ENCODE data around the gene WIF1.
A peak's percentile ranks its signal among the peaks of the same experiment; 100 is the strongest.

The WIF1 gene, protein sequence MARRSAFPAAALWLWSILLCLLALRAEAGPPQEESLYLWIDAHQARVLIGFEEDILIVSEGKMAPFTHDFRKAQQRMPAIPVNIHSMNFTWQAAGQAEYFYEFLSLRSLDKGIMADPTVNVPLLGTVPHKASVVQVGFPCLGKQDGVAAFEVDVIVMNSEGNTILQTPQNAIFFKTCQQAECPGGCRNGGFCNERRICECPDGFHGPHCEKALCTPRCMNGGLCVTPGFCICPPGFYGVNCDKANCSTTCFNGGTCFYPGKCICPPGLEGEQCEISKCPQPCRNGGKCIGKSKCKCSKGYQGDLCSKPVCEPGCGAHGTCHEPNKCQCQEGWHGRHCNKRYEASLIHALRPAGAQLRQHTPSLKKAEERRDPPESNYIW

GRCh38 chr12:65121049-65121955 is at the start of gene WIF1:
TSS of gene WIF1 (minus strand) at chr12:65121305. CDS start at chr12:65121191, 114 bp downstream.
- no peak for DNase-seq (ENCODE audit: low read depth in 2 of 2)

DNA sequence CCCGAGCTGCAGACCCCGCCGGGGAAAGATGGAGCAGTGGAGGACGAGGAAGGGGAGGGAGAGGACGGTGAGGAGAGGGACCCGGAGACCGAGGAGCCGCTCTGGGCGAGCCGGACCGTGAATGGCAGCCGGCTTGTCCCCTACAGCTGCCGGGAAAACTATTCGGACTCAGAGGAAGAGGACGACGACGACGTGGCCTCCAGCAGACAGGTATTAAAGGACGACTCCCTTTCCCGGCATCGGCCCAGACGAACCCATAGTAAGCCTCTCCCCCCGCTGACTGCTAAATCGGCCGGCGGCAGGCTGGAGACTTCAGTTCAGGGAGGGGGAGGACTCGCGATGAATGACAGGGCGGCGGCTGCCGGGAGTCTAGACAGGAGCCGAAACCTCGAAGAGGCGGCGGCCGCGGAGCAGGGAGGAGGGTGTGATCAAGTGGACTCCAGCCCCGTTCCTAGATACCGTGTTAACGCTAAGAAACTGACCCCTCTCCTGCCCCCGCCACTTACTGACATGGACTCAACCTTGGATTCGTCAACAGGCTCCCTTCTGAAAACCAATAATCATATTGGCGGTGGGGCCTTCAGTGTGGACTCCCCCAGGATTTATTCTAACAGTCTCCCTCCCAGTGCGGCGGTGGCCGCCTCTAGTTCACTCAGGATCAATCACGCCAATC is 49.2 kb upstream of the WIF1 start:
- peak; percentile 41 to 46 for DNase-seq (ENCODE audit: low read depth in 2 of 2)

- DNase-seq (ENCODE audit: low read depth in 2 of 2) = peak; percentile 90 to 91
These were observed 48.5 kb upstream of the WIF1 start, which contains the start of gene LEMD3 for GRCh38 chr12:65169320-65170208. TSS of gene LEMD3 (plus strand) at chr12:65169583. CDS start at chr12:65169597, 14 bp downstream.

- no peak for DNase-seq (ENCODE audit: low read depth in 2 of 2)
These were observed 47.7 kb upstream of the WIF1 start for GRCh38 chr12:65168681-65169319.

GRCh38 chr12:65164774-65165173 is 43.7 kb upstream of the WIF1 start:
- DNase-seq (ENCODE audit: low read depth in 2 of 2) = no peak

GRCh38 chr12:65164244-65164643 is 43.1 kb upstream of the WIF1 start:
- no peak for DNase-seq (ENCODE audit: low read depth in 2 of 2)

DNA sequence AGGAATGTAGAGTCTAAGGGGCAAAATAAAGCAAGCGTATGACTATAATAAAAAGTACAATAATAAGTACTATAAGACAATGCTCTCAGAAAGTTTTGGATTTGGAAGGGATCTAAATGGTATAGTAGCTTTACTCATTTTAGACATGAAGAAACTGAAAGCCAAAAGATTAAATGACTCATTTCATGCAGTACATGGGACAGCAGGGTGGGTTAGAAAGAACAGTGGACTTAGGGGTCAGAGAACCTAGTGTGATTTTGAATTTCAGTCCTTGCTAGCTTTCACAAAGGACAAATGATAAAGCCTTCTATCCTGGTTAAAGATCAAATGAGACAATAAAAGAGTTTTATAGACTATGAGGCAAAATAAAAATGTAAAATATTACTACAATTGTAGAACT is 41.5 kb upstream of the WIF1 start:
- DNase-seq (ENCODE audit: low read depth in 2 of 2) = no peak

DNA sequence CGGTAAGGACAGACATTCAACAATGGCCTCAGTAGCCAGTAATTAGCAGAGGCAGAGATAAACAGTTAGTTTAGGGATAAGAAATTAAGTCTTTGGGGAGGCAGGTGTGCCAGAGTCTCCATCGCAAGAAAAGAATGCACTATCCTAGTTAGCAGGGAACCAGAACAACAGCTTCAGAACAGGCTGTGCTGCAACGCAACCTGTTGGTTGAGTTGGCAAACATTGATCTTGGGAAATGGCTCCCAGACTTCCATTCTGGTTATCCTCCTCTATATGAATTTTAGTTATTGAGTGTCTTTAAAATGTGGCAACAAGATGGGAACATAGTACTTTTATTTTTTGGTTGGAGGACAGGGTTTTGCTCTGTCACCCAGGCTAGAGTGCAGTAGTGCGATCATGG is 36.0 kb upstream of the WIF1 start:
- no peak for DNase-seq (ENCODE audit: low read depth in 2 of 2)

GRCh38 chr12:65156366-65156841 is 35.3 kb upstream of the WIF1 start:
- DNase-seq (ENCODE audit: low read depth in 2 of 2) = no peak

GRCh38 chr12:65155784-65156183 is 34.7 kb upstream of the WIF1 start:
- DNase-seq (ENCODE audit: low read depth in 2 of 2) = no peak

DNA sequence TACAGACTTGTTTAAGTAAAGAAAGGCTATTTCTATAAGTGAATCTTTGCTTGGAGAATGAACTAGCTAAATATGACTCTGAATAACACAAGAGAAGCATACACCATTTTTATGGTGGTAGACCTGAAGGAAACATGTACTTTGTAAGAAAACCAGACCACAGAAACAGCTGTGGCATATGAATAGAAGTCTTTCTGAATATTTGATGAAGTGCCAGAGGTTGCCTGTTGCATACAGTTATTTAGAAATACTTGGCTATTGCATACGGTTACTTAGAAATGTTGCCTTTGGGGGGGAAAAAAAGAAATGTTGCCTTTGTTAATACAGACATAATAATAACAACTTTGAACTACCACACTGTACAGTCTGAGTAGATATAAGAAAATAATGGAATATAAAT is 31.5 kb upstream of the WIF1 start:
- no peak for DNase-seq (ENCODE audit: low read depth in 2 of 2)

- DNase-seq (ENCODE audit: low read depth in 2 of 2) = no peak
These were observed 30.9 kb upstream of the WIF1 start for GRCh38 chr12:65152012-65152411.

- no peak for DNase-seq (ENCODE audit: low read depth in 2 of 2)
These were observed 26.3 kb upstream of the WIF1 start for GRCh38 chr12:65147312-65147905.

DNA sequence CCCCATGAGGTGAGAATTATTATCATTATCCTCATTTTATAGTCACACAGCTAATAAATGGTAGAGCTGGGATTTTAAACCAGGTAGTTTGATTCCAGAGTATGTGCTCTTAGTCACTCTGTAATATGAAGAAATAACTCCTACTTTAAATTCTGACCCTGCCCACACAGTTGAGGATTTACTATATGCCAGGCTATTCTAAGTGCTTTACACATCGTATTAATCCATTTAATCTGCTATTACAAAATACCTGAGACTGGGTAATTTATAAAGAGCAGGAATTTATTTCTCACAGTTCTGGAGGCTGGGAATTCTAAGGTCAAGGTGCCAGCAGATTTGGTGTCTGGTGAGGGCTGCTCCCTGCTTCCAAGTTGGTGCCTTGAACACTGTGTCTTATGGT is 19.6 kb upstream of the WIF1 start:
- DNase-seq (ENCODE audit: low read depth in 2 of 2) = no peak

DNA sequence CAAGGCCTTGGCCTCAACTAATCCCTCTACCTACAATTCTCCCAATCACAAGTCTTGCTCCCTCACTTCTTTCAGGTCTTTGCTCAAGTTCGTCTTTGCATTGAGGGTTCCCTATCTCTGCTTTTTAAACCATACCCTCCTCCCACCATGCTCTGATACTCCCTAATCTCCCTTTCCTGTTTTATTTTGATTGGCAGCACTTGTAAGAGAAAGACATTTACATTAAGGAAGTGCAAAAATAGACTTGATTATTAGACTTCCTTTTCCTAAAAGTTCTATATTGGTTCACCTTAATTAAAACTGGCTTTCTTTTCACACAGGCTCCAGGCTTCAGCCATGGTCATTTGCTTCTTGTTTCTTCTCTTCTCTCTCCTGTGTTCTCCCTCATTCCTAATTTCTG is 18.3 kb upstream of the WIF1 start:
- no peak for DNase-seq (ENCODE audit: low read depth in 2 of 2)

DNA sequence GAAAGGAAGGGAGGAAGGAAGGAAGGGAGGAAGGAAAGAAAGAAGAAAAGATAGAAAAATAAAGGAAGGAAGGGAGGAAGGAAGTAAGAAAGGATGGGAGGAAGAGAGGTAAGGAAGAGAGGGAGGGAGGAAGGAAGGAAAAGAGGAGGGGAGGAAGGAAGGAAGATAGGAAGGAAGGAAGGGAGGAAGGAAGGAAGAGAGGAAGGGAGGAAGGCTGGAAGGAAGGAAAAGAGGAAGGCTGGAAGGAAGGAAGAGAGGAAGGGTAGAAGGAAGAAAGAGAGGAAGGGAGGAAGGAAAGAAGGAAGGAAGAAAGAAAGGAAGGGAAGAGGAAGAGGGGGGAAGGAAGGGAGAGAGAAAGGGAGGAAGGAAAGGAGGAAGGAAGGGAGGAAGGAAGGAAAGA is 12.8 kb upstream of the WIF1 start:
- no peak for DNase-seq (ENCODE audit: low read depth in 2 of 2)

DNA sequence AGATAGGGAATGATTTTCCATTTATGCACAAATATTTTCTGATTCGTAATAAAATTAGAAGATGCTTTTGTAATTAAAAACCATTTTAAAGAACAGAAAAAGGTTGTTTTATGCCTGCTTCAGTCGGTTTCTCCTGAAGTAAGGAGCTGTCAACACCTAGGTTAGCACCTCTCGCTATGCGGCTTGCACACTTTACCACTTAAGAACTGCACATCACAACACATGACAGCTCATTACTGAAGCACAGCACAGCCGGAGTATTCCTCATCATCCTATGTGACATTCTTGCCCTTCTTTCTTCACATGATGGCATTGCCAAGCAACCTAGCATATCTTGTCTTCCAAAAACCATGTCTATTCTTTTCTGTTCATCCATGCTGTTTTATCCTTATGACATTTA is 5.4 kb upstream of the WIF1 start:
- DNase-seq (ENCODE audit: low read depth in 2 of 2) = no peak

- no peak for DNase-seq (ENCODE audit: low read depth in 2 of 2)
These were observed 4.9 kb upstream of the WIF1 start for GRCh38 chr12:65125975-65126374.

DNA sequence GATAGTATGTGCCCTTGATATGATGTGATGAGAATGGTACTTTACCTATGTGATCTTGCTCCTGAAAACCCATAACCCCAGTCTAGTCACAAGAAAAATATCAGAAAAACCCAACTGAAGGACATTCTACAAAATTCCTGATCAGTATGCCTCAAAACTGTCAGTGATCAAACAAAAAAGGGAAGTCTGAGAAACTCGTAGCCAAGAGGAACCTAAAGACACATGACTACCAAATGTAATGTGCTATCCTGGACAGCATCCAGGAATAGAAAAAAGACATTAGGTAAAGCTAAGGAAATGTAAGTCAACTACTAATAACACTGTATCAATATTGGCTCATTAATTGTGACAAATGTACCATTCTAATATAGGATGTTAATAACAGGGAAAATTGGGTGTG is 4.1 kb upstream of the WIF1 start:
- DNase-seq (ENCODE audit: low read depth in 2 of 2) = no peak

DNA sequence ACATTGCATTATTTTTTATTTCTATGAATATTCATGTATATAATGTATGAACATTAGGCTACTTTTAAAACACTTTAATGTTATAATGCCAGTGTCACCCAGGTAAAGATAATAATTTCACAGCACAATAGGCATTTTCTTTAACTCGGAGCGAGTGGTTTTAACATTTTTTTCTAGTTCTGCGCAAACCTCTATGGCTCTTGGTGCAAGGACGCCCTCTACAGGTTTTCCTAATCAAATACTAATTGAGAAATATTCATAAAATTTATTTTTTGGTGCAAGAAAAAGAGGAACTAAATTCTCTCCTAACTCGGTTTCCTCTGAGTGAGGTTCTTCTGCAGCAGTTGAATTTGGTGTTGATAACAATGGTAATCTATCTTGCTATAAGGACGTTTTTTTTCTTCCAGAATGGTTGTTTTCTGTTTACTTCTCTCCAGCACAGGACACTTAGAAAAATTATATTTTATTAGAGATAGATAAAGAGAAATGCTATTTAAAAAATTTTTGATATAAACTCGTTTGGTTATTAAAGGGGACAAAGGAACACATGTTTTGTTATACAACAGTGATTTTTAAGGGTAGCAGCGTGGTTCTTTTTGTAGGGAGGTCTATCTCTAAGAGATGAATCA is 2.4 kb upstream of the WIF1 start:
- DNase-seq (ENCODE audit: low read depth in 2 of 2) = no peak

Measured in stimulated activated CD8-positive, alpha-beta memory T cell treated with anti-CD3 and anti-CD28 coated beads, Interleukin-15, amount 100 ng/mL, for 48 hours (primary cell).